ENCODE data around the gene GDF3.
"Not testable (repeated sequence)": the region's sequence is repeated elsewhere in the genome, so short reads cannot be mapped to it uniquely, and the experiment has no call there.

The GDF3 gene

DNA sequence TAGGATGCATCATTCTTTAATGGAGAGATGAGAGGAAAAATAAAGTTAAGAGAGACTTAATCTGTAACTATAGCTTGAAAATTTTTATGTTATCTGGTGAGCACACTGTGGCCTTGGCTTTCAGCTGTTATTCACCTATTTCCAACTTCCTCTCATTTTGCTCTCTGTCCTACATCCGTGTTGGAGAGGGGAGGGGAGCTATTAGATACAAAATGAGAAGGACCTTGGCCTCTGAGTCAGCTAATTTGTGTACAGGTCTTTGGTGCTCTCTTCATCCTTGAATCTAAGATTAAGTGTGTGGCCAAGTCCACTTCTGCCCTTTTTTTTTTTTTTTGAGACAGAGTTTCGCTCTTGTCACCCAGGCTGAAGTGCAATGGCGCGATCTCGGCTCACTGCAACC is 29.0 kb downstream of the GDF3 start:
- DNase-seq: no peak

DNA sequence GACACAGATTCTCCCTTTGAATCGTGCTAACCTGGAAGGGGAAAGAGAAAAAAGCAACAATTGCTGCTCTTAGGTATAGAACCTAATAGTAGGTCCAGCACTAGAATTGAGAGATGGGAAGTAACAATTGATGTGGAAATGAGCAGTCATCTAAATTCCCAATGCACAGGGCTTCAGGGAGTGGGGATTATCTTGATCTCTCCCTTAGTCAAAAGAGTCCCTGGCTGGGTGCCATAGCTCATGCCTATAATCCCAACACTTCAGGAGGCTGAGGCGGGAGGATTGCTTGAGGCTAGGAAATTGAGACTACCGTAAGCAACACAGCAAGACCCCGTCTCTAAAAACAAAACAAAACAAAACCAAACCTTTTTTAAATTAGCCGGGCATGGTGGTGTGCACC is 33.8 kb downstream of the GDF3 start:
- DNase-seq: no peak

DNA sequence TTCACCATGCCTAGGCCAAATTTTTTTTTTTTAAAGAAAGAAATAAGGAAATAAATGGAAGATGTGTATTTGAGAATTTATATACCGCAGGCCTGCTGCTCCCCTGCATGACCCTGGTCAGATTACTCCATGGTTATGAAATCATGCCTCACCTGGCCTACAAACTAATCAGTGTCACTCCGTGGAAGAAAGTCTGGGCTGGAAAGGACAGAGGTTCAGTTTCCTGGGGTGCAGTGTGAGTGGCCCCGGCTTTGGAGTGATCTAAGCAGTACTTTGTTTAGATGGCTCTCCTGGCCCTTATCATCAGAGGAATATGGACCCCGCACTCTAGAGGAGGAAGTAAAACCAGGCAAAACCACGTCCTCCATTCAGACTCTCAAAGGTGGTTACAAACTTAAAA is 39.5 kb downstream of the GDF3 start:
- no peak for DNase-seq

DNA sequence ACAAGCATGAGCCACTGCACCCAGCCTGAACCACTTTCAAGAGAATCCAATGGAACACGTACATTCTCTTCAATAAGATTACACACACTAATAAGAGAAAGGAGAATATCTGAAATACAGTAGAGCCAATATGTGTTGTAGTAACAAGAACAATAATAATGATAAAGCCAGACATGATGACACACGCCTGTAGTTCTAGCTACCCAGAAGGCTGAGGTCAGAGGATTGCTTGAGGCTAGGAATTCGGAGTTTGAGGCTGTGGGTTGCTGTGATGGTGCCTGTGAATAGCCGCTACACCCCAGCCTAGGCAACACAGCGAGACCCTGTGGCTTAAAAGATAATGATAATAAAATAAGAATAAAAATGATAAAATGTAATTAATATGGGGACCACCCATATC is 45.5 kb downstream of the GDF3 start:
- no peak for DNase-seq

DNA sequence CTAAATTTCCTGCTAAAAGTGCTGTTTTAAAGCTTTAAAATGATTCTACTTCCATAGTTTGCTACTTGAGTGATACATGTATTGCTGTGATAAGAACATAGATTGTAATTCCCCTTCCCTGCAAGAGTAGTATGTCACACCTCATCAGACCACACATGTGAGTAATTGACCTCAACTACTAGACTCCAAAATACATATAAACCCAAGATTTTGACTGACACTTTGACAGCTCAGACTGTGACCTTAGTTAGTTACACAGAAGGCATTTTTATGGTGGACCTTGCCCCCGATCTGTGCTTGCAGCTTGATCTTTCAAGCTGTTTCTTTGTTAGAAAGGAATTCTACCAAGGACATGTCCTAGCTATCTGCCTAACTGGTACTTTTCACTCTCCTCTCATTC is 48.5 kb downstream of the GDF3 start:
- no peak for DNase-seq

DNA sequence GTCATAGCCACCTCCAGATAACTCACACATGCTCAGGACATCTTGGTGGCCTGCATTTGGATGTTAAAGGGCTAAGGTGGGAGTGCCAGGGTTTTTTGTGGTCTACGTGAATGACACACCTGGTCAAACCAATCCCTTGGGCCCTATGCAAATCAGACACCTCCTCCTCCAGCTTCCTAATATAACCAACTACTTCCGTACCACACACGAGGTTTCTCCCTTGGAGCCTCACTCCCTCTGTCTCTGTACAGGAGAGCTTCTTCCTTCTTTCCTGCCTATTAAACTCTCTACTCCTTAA is 49.4 kb downstream of the GDF3 start:
- no peak for DNase-seq

DNA sequence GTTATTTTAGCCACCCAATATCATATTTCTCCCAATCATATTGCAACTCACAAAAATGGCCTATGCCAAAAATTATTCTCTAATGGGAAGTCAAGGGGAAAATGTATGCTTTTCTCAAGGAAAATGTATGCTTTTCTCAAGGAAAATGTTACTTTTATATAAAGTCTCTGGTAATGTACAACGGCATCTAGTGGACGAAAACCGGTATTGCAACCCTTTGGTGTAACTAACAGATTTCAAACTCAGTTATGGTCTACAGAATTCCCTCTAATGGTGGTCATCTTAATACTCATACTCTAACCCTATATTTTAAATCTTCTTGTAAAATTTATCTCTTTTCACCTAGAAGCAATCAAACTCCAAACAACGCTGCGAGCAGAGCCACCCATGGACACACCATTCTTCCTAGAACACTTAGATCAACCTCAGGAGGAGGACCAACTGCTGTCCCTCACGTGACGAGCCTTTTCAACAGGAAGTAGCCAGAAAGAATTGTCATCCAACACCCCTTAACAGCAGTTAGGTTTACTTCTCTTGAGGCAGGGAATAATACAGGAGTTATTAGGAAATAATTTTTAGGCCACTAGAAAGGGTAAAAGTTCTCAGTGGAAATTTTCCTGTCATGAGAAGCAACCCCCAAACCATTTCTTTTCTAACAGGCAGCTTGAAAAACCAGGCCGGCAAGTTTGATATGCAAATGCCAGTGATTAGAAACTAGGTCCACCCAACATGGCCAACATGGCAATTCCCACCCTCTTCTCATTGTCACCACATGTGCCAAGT is 50.0 kb downstream of the GDF3 start:
- no peak for DNase-seq

DNA sequence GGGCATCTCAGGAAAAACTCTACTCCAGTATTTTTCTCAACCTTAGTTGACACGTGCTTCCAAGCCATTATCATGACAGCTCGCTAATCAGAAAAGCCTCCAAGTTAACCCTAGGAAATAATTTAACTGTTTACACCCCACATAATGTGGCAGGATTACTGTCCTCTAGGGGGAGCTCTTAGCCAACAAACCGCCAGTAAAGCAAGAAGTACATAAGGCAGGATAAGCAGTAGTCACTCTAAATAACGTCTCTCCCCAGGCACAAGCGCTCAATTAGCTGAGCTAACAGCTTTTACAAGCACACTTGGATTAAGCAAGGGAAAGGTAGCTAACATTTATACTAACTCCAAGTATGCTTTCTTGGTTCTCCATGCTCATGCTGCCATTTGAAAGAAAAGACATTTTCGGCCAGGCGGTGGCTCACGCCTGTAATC is 52.7 kb downstream of the GDF3 start:
- DNase-seq: no peak

DNA sequence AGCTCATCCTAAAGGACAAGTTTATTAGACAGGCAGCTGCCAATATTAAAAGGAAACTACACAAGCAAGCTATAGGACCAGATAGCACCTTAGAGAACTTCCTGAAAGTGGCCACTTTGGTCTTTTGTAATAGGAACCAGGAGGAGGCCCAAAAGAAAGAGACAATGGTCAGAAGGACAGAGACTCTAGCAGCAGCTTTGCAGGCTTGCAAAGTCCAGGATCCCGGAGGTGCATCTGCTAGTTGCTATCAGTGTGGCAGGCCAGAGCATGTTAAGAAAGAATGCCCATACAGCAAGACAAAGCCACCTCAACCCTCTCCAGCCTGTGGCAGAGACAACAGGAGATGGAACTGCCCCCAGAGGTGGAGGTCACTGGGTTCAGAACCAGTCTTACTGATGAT is 53.3 kb downstream of the GDF3 start:
- DNase-seq: no peak

DNA sequence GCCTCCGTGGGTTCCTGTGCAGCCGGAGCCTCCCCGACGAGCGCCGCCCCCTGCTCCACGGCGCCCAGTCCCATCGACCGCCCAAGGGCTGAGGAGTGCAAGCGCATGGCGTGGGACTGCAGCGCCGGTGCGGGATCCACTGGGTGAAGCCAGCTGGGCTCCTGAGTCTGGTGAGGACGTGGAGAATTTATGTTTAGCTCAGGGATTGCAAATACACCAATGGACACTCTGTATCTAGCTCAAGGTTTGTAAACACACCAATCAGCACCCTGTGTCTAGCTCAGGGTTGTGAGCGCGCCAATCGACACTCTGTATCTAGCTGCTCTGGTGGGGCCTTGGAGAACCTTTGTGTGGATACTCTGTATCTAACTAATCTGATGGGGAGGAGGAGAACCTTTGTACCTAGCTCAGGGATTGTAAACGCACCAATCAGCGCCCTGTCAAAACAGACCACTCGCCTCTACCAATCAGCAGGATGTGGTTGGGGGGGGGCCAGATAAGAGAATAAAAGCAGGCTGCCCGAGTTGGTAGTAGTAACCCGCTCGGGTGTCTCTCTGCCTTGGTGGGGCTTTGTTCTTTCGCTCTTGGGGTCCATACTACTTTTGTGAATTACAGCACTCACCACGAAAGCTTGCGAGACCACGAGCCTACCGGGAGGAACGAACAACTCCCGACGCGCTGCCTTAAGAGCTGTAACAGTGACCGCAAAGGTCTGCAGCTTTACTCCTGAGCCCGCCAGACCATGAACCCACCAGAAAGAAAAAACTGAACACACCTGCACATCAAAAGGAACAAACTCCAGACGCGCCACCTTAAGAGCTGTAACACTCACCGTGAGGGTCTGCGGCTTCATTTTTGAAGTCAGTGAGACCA is 55.2 kb downstream of the GDF3 start:
- not testable (repeated sequence) for DNase-seq
